HepG2 (cell line): Measurements from ENCODE around the gene SV2A. TPM values are rescaled to one million over a fixed set of nuclear protein-coding genes. Genes with fewer than 3 reads are reported as not detected.

Source experiments
- ATAC-seq: fragments of 200-7000 bp; cut with Tn5 transposase; 3 replicates; pipeline ENCODE4 v1.9.1; 2020; ENCODE audit warnings: mild to moderate bottlenecking, moderate library complexity
- BruUV-seq: library from RNA; stranded (reverse); fragments of 400-500 nt; replicated peaks from 2 replicates; lab custom pipeline; 2021; lab: Mats Ljungman, UMichigan
- CTCF ChIA-PET: fragments of 300-600 bp; formaldehyde crosslinking; extraction: SDS; loops from one replicate; lab custom pipeline; 2021; ENCODE audit warnings: low total read pairs, inconsistent platforms, low intra/inter-chr PET ratio; lab: Yijun Ruan, JAX
- POLR2A ChIA-PET: fragments of 350-600 bp; sonication (Branson Sonifier 250); formaldehyde crosslinking; loops from one replicate; lab custom pipeline; 2020; ENCODE audit warnings: antibody characterized with exemption, inconsistent platforms; lab: Yijun Ruan, JAX
- DNase-seq: peaks from one replicate; pipeline ENCODE4 v3.0.0-alpha.2; 2015; ENCODE audit warnings: low spot score
- FAIRE-seq: peaks from 3 replicates; lab custom pipeline; 2011; peaks lifted over from hg19 to GRCh38; lab: Jason Lieb, UNC
- H2AFZ ChIP-seq: one replicate; pipeline ENCODE4 v1.6.1; 2011; ENCODE audit warnings: low read length, inconsistent platforms
- H3K27ac ChIP-seq: fragments of 300-600 bp; 3 replicates; pipeline ENCODE4 v1.8.0; 2011; ENCODE audit warnings: mixed run types, mild to moderate bottlenecking, mixed read lengths, low read length, inconsistent platforms; ENCODE audit not compliant: insufficient read depth; ENCODE audit errors: extremely low read length
- H3K27me3 ChIP-seq, 2 experiments: fragments of 200-600 bp in 1 of 2; 2 replicates in 1 of 2; 3 replicates in 1 of 2; pipeline versions ENCODE4 v1.6.0 to v1.8.0; 2011; ENCODE audit warnings: low read length in 2 of 2, mild to moderate bottlenecking in 2 of 2, moderate library complexity in 2 of 2, inconsistent platforms in 1 of 2; ENCODE audit not compliant: insufficient read depth in 2 of 2, control insufficient read depth in 1 of 2
- H3K36me3 ChIP-seq, 2 experiments: fragments of 200-600 bp in 1 of 2; replicated peaks in 1 of 2; 2 replicates in 1 of 2; 3 replicates in 1 of 2; pipeline versions ENCODE4 v1.5.1 to v1.8.0; 2011; ENCODE audit warnings: low read length in 2 of 2, inconsistent platforms in 1 of 2; ENCODE audit not compliant: insufficient read depth in 2 of 2, control insufficient read depth in 1 of 2
- H3K4me1 ChIP-seq: 2 replicates; pipeline ENCODE4 v1.5.1; 2012; ENCODE audit warnings: low read length, inconsistent platforms; ENCODE audit not compliant: insufficient read depth
- H3K4me2 ChIP-seq: 2 replicates; pipeline ENCODE4 v1.6.0; 2011; ENCODE audit warnings: low read depth, low read length, inconsistent platforms
- H3K4me3 ChIP-seq, 3 experiments: fragments of 200-600 bp in 1 of 3; sonication (generic), shearing (Covaris generic) in 1 of 3; replicated peaks in 1 of 3; 2 replicates each; pipeline ENCODE4 v1.5.1; 2011 to 2016; ENCODE audit warnings: low read length in 3 of 3, inconsistent platforms in 2 of 3, low read depth in 2 of 3, mild to moderate bottlenecking in 2 of 3, control low read depth in 1 of 3, mixed read lengths in 1 of 3; ENCODE audit not compliant: insufficient read depth in 1 of 3
- H3K79me2 ChIP-seq: one replicate; pipeline ENCODE4 v1.6.1; 2011; ENCODE audit warnings: low read length, inconsistent platforms; ENCODE audit not compliant: insufficient read depth
- H3K9ac ChIP-seq: 2 replicates; pipeline ENCODE4 v1.6.0; 2011; ENCODE audit warnings: mild to moderate bottlenecking, low read depth, low read length, inconsistent platforms; ENCODE audit not compliant: insufficient read depth
- H3K9me3 ChIP-seq: 2 replicates; pipeline ENCODE4 v1.5.1; 2012; ENCODE audit warnings: mild to moderate bottlenecking, low read length
- H4K20me1 ChIP-seq: 2 replicates; pipeline ENCODE4 v1.6.0; 2011; ENCODE audit warnings: inconsistent platforms, mild to moderate bottlenecking, low read length, moderate library complexity; ENCODE audit not compliant: insufficient read depth
- SP2 ChIP-seq: sonication (generic); formaldehyde crosslinking; IDR thresholded peaks from 2 replicates; pipeline ENCODE4 v1.5.1; 2020; ENCODE audit warnings: mild to moderate bottlenecking, missing genetic modification reagents
- XBP1 ChIP-seq: sonication (generic); formaldehyde crosslinking; IDR thresholded peaks from 2 replicates; pipeline ENCODE4 v1.5.0; 2020; ENCODE audit warnings: missing genetic modification reagents
- ZBTB3 ChIP-seq: sonication (generic); formaldehyde crosslinking; IDR thresholded peaks from 2 replicates; pipeline ENCODE4 v1.4.0; 2020; ENCODE audit warnings: low read depth, mild to moderate bottlenecking, moderate library complexity, missing genetic modification reagents, borderline replicate concordance
- ZNF30 ChIP-seq: sonication (generic); formaldehyde crosslinking; IDR thresholded peaks from 2 replicates; pipeline ENCODE4 v1.5.0; 2020; ENCODE audit warnings: mild to moderate bottlenecking, missing genetic modification reagents
- ZNF33B ChIP-seq: sonication (generic); formaldehyde crosslinking; IDR thresholded peaks from 2 replicates; pipeline ENCODE4 v1.5.1; 2020; ENCODE audit warnings: mild to moderate bottlenecking, missing genetic modification reagents
- ZNF543 ChIP-seq: sonication (generic); formaldehyde crosslinking; IDR thresholded peaks from 2 replicates; pipeline ENCODE4 v1.4.0; 2020; ENCODE audit warnings: mild to moderate bottlenecking, missing genetic modification reagents
- ZNF761 ChIP-seq: sonication (generic); formaldehyde crosslinking; conservative IDR thresholded peaks from 2 replicates; pipeline ENCODE4 v1.4.0; 2020; ENCODE audit warnings: mild to moderate bottlenecking, missing genetic modification reagents
- ZNF850 ChIP-seq: sonication (generic); formaldehyde crosslinking; conservative IDR thresholded peaks from 2 replicates; pipeline ENCODE4 v1.9.0; 2021; ENCODE audit warnings: mild to moderate bottlenecking, missing genetic modification reagents
- ZSCAN21 ChIP-seq: sonication (generic); formaldehyde crosslinking; IDR thresholded peaks from 2 replicates; pipeline ENCODE4 v1.8.0; 2022; ENCODE audit warnings: mild to moderate bottlenecking, missing genetic modification reagents, moderate library complexity, borderline replicate concordance
- WGBS: methylation state at CpG from one replicate; pipeline ENCODE4 v1.1.6; 2017; ENCODE audit warnings: low lambda C conversion rate; 5-methylcytosine and 5-hydroxymethylcytosine counted together
- in situ Hi-C: cut with HindIII; loops from 2 replicates; pipeline ENCODE4 v1.10.0; 2017; ENCODE audit warnings: low pct_unique_long_range_greater_than_20kb; ENCODE audit not compliant: extremely low pct_ligation_motif_present
- intact Hi-C: fragments of 100-400 bp; cut with micrococcal nuclease; formaldehyde crosslinking; loops from one replicate; pipeline ENCODE4 v1.10.0; 2022; ENCODE audit not compliant: unreplicated experiment
- polyA plus RNA-seq, 8 experiments: library from polyadenylated mRNA; depleted of rRNA in 3 of 8; stranded (reverse) in 7 of 8; unstranded in 1 of 8; fragments of >200 nt; fragmentation: Illumina TruSeq in 4 of 8; extraction: Trizol in 4 of 8; gene quantifications; 2 replicates each; pipeline versions ENCODE4 v1.2.1 to v1.2.3, GENCODE V29; 2011 to 2016; ENCODE audit warnings: low read depth in 4 of 8, missing spikeins in 1 of 8, mixed read lengths in 1 of 8; ENCODE audit not compliant: insufficient read depth in 1 of 8
- total RNA-seq, 5 experiments: library from RNA; depleted of rRNA; stranded (reverse); fragments of >200 nt; fragmentation: Illumina TruSeq; extraction: Trizol; gene quantifications; 2 replicates each; pipeline ENCODE4 v1.2.3, GENCODE V29; 2016; ENCODE audit warnings: low read depth in 1 of 5
- TF ChIP-seq, protein P1 (sequence below): IDR thresholded peaks from 2 replicates; pipeline ENCODE4 v1.6.1; 2016; ENCODE audit warnings: mild to moderate bottlenecking, missing biosample characterization, missing genetic modification reagents
- TF ChIP-seq, protein P2 (sequence below): sonication (generic); formaldehyde crosslinking; IDR thresholded peaks from 2 replicates; pipeline ENCODE4 v1.8.0; 2022; ENCODE audit warnings: missing genetic modification reagents, mild to moderate bottlenecking, moderate library complexity, borderline replicate concordance
- TF ChIP-seq, protein P3 (sequence below): sonication (generic); formaldehyde crosslinking; IDR thresholded peaks from 2 replicates; pipeline ENCODE4 v1.9.0; 2021; ENCODE audit warnings: missing genetic modification reagents, borderline replicate concordance
- TF ChIP-seq, protein P4 (sequence below): sonication (generic); formaldehyde crosslinking; IDR thresholded peaks from 2 replicates; pipeline ENCODE4 v1.4.0; 2020; ENCODE audit warnings: missing genetic modification reagents

The SV2A gene
- total and polyA plus RNA-seq, 2 of the 13 experiments (the other 11 are each of a cell fraction or from before 2014, with no cell fraction given) = 0.84 to 1.9 TPM

DNA sequence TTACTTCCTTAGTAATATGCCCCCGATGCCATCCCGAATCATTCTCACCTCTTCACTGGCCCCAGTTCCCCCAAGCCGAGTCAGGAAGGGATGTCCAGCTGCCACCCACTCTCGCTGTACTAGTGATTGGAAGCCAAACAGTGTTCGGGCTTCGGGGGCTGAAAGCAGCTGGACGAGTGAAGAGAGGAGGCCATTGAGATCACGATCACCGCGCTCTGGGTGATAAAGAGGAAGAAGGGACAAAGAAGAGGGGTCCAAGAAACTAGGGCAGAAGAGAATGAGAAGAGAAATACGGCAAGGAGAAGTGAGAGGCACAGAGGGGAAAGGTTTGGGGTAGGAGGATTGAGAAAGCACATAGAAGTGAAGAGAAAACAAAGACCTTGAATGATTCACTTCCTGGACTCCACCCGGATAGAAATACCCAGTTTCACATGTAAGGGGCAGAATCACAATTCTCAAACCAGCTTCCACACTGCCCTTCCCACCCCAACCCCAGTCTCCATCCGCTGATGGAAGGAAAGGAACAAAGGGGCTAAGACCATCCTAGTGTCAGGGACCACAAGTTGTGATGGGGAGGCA lies 13.7 kb upstream of the SV2A start:
- Histone ChIP-seq H3K27ac (no peak overlapping the region), H3K9ac (no peak overlapping the region), H3K4me2 (no peak overlapping the region), H3K27me3 (no peaks in the 10 kb centered on the region; a peak in 1 of 5 replicates), H4K20me1 (0 out of 2 replicates have a peak, but pooled peaks cover 3% of the 10 kb centered on the region), H3K4me1 (peaks cover 29% of the 10 kb centered on the region), H3K9me3 (no peaks in the 10 kb centered on the region), H3K79me2 (peaks cover 13% of the 10 kb centered on the region), H2AFZ (no peak overlapping the region), H3K4me3 (no peak overlapping the region), H3K36me3 (peaks cover 0 to 1% of the 10 kb centered on the region in 2 experiments; a peak in 3 of 5 replicates)
- ChIA-PET POLR2A (no interaction called here), CTCF (no interaction called here)
- ATAC-seq = no peak
- 82% methylated on average over 13 of the region's 13 CpGs for WGBS
- BruUV-seq = no TSS peak
- in situ Hi-C loops (no loop called here), intact Hi-C loops (no loop called here)
- no peak for DNase-seq
- FAIRE-seq = no peak
- TF ChIP-seq ZNF30 (CRISPR knock-in tag) (no peak), ZNF33B (no peak), XBP1 (no peak), ZNF543 (CRISPR knock-in tag) (no peak), ZNF850 (no peak), ZBTB3 (CRISPR knock-in tag) (no peak), SP2 (CRISPR knock-in tag) (no peak), ZSCAN21 (no peak), ZNF761 (no peak)
- TF ChIP-seq, protein P1, sequence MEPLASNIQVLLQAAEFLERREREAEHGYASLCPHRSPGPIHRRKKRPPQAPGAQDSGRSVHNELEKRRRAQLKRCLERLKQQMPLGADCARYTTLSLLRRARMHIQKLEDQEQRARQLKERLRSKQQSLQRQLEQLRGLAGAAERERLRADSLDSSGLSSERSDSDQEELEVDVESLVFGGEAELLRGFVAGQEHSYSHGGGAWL (CRISPR knock-in tag) = no peak
- TF ChIP-seq, protein P2, sequence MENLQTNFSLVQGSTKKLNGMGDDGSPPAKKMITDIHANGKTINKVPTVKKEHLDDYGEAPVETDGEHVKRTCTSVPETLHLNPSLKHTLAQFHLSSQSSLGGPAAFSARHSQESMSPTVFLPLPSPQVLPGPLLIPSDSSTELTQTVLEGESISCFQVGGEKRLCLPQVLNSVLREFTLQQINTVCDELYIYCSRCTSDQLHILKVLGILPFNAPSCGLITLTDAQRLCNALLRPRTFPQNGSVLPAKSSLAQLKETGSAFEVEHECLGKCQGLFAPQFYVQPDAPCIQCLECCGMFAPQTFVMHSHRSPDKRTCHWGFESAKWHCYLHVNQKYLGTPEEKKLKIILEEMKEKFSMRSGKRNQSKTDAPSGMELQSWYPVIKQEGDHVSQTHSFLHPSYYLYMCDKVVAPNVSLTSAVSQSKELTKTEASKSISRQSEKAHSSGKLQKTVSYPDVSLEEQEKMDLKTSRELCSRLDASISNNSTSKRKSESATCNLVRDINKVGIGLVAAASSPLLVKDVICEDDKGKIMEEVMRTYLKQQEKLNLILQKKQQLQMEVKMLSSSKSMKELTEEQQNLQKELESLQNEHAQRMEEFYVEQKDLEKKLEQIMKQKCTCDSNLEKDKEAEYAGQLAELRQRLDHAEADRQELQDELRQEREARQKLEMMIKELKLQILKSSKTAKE = no peak
- TF ChIP-seq, protein P3, sequence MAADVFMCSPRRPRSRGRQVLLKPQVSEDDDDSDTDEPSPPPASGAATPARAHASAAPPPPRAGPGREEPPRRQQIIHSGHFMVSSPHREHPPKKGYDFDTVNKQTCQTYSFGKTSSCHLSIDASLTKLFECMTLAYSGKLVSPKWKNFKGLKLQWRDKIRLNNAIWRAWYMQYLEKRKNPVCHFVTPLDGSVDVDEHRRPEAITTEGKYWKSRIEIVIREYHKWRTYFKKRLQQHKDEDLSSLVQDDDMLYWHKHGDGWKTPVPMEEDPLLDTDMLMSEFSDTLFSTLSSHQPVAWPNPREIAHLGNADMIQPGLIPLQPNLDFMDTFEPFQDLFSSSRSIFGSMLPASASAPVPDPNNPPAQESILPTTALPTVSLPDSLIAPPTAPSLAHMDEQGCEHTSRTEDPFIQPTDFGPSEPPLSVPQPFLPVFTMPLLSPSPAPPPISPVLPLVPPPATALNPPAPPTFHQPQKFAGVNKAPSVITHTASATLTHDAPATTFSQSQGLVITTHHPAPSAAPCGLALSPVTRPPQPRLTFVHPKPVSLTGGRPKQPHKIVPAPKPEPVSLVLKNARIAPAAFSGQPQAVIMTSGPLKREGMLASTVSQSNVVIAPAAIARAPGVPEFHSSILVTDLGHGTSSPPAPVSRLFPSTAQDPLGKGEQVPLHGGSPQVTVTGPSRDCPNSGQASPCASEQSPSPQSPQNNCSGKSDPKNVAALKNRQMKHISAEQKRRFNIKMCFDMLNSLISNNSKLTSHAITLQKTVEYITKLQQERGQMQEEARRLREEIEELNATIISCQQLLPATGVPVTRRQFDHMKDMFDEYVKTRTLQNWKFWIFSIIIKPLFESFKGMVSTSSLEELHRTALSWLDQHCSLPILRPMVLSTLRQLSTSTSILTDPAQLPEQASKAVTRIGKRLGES = no peak
- TF ChIP-seq, protein P4, sequence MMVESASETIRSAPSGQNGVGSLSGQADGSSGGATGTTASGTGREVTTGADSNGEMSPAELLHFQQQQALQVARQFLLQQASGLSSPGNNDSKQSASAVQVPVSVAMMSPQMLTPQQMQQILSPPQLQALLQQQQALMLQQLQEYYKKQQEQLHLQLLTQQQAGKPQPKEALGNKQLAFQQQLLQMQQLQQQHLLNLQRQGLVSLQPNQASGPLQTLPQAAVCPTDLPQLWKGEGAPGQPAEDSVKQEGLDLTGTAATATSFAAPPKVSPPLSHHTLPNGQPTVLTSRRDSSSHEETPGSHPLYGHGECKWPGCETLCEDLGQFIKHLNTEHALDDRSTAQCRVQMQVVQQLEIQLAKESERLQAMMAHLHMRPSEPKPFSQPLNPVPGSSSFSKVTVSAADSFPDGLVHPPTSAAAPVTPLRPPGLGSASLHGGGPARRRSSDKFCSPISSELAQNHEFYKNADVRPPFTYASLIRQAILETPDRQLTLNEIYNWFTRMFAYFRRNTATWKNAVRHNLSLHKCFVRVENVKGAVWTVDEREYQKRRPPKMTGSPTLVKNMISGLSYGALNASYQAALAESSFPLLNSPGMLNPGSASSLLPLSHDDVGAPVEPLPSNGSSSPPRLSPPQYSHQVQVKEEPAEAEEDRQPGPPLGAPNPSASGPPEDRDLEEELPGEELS (CRISPR knock-in tag) = no peak
